PC-3 (cell line): Measurements from ENCODE around the gene ESYT1.

Source experiments
- EZH2 ChIP-seq: fragments of 300-600 bp; sonication (generic); IDR thresholded peaks from one replicate; pipeline ENCODE4 v1.6.1; 2017; ENCODE audit warnings: antibody characterized with exemption, mild to moderate bottlenecking, low read length; ENCODE audit not compliant: unreplicated experiment
- TF ChIP-seq, protein P1 (sequence below): fragments of 300-600 bp; sonication (generic); conservative IDR thresholded peaks from 2 replicates; pipeline ENCODE4 v1.5.1; 2017; ENCODE audit warnings: antibody characterized with exemption, low read depth, mild to moderate bottlenecking, low read length

DNA sequence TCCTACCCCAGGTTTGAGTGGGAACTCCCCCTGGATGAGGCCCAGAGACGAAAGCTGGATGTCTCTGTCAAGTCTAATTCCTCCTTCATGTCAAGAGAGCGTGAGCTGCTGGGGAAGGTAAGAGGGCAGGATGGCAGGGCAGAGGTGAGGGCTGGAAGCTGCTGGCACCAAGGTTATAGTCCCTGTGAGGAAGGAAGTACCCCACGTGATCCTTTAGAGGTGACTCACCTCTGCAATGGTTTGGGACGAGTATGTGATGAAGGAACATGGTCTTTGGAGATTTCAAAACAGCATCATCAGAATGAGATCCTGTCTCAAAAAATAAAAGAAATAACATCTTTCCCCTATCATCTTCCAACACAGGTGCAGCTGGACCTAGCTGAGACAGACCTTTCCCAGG lies 15.2 kb downstream of the ESYT1 start:
- TF ChIP-seq, protein P1, sequence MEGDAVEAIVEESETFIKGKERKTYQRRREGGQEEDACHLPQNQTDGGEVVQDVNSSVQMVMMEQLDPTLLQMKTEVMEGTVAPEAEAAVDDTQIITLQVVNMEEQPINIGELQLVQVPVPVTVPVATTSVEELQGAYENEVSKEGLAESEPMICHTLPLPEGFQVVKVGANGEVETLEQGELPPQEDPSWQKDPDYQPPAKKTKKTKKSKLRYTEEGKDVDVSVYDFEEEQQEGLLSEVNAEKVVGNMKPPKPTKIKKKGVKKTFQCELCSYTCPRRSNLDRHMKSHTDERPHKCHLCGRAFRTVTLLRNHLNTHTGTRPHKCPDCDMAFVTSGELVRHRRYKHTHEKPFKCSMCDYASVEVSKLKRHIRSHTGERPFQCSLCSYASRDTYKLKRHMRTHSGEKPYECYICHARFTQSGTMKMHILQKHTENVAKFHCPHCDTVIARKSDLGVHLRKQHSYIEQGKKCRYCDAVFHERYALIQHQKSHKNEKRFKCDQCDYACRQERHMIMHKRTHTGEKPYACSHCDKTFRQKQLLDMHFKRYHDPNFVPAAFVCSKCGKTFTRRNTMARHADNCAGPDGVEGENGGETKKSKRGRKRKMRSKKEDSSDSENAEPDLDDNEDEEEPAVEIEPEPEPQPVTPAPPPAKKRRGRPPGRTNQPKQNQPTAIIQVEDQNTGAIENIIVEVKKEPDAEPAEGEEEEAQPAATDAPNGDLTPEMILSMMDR, result no peak
- TF ChIP-seq EZH2, result no peak
